Measurements from ENCODE around the gene GLIS1.

DNA sequence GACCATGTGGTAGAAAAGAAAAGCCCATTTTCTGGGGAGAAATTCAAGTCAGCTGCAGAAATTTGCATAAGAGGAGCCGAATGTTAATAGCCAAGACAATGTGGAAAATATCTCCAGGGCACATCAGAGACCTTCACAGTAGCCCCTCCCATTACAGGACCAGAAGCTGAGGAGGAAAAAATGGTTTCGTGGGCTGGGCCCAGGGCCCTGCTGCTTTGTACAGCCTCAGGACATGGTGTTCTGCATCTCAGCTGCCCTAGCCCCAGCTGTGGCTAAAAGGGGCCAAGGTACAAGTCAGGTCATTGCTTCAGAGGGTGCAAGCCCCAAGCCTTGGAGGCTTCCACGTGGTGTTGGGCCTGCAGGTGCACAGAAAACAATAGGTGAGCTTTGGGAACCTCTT, 171.5 kb downstream of the GLIS1 start:
- TF ChIP-seq, protein P1, sequence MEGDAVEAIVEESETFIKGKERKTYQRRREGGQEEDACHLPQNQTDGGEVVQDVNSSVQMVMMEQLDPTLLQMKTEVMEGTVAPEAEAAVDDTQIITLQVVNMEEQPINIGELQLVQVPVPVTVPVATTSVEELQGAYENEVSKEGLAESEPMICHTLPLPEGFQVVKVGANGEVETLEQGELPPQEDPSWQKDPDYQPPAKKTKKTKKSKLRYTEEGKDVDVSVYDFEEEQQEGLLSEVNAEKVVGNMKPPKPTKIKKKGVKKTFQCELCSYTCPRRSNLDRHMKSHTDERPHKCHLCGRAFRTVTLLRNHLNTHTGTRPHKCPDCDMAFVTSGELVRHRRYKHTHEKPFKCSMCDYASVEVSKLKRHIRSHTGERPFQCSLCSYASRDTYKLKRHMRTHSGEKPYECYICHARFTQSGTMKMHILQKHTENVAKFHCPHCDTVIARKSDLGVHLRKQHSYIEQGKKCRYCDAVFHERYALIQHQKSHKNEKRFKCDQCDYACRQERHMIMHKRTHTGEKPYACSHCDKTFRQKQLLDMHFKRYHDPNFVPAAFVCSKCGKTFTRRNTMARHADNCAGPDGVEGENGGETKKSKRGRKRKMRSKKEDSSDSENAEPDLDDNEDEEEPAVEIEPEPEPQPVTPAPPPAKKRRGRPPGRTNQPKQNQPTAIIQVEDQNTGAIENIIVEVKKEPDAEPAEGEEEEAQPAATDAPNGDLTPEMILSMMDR (IDR thresholded peaks at IDR 0.05; ENCODE audit: low read length), result no peak
- TF ChIP-seq EZH2phosphoT487 (IDR thresholded peaks at IDR 0.05; ENCODE audit: low read length), result no peak
